Memory B cell (primary cell): ENCODE data around the gene TUBB4A.
"Not testable (repeated sequence)": the region's sequence is repeated elsewhere in the genome, so short reads cannot be mapped to it uniquely, and the experiment has no call there.

Experiments used
- ATAC-seq: fragments of 150-1000 bp; cut with Tn5 transposase; 2 replicates; pipeline ENCODE4 v1.10.0; 2021; ENCODE audit warnings: low read depth, mild to moderate bottlenecking, moderate library complexity
- DNase-seq, 2 donors: peaks; one replicate each; pipeline ENCODE4 v3.0.0; 2022; ENCODE audit warnings: low spot score in 2 of 2
- H3K27ac Mint-ChIP-seq: one replicate; pipeline ENCODE4 v1.8.0; 2022; ENCODE audit warnings: mild to moderate bottlenecking, moderate library complexity, mixed read lengths
- H3K27me3 Mint-ChIP-seq: one replicate; pipeline ENCODE4 v1.8.0; 2022; ENCODE audit warnings: mixed read lengths
- H3K36me3 Mint-ChIP-seq: one replicate; pipeline ENCODE4 v1.8.0; 2022; ENCODE audit warnings: mild to moderate bottlenecking, mixed read lengths
- H3K4me1 Mint-ChIP-seq: one replicate; pipeline ENCODE4 v1.8.0; 2022; ENCODE audit warnings: mixed read lengths
- H3K4me3 Mint-ChIP-seq: one replicate; pipeline ENCODE4 v1.8.0; 2022; ENCODE audit warnings: mild to moderate bottlenecking, moderate library complexity, mixed read lengths
- H3K9me3 Mint-ChIP-seq: one replicate; pipeline ENCODE4 v1.8.0; 2022; ENCODE audit warnings: mixed read lengths

TUBB4A gene

GRCh38 chr19:6501740-6502648 is at the start of gene TUBB4A:
Gene TUBB4A (minus strand): TSS chr19:6502309. CDS start chr19:6502212, 97 bp downstream.
- Mint-ChIP-seq H3K27ac (peak within 1 kb of the TSS; percentile 90), H3K9me3 (no peaks in the 10 kb centered on the region), H3K4me1 (peaks cover 19% of the 10 kb centered on the region), H3K27me3 (no peaks in the 10 kb centered on the region), H3K4me3 (peak within 1 kb of the TSS; percentile 97), H3K36me3 (peaks cover 3% of the 10 kb centered on the region)
- DNase-seq, result peak in 1 of 2 donors; percentile 60
- peak; percentile 65 for ATAC-seq

DNA sequence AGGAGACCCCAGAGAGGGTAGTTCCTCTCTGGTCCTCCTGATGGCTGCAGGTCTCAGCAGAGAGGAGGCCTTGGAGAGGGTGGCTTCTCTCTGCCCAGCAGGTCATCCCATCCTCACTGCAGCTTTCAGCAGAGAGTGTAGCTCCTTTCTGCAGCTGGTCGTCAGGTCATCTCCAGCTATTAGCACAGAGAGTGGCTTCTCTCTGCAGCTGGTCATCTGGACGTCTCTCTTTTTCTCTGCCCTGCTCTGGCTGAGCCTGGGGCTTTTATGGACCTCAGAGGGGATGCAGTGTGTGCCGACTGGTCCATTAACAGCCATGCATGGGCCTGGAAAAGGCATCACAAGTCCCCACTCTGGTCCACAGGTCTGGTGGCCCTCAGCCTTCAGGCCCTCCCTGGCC is 49.0 kb upstream of the TUBB4A start:
- H3K27ac Mint-ChIP-seq, result no peak overlapping the region
- no peak overlapping the region for H3K4me3 Mint-ChIP-seq
- ATAC-seq, result no peak
- H3K27me3 Mint-ChIP-seq, result no peaks in the 10 kb centered on the region
- H3K9me3 Mint-ChIP-seq, result peaks cover 3% of the 10 kb centered on the region
- peaks cover 4% of the 10 kb centered on the region for H3K4me1 Mint-ChIP-seq
- H3K36me3 Mint-ChIP-seq, result peaks cover 3% of the 10 kb centered on the region
- no peak for DNase-seq

DNA sequence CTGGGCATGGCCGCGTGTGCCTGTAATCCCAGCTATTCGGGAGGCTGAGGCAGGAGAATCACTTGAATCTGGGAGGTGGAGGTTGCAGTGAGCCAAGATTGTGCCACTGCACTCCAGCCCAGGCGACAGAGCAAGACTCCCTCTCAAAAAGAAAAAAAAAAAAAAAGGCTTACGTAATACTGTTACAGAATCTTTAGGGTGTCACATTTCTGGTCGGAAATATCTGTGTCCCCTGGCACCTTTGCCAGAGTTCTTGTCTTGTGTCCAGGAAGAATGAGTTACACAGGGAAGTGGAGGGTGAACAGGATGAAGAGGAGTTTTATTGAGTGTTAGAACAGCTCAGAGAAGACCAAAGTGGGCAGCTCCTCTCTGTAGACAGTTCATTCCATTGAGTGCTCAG is 48.6 kb upstream of the TUBB4A start:
- H3K36me3 Mint-ChIP-seq, H3K27me3 Mint-ChIP-seq, ATAC-seq, H3K9me3 Mint-ChIP-seq, DNase-seq, H3K4me1 Mint-ChIP-seq, H3K4me3 Mint-ChIP-seq: not testable (repeated sequence)
- H3K27ac Mint-ChIP-seq, result peak overlapping the region; percentile 63

GRCh38 chr19:6543866-6544347 is 41.8 kb upstream of the TUBB4A start:
- Mint-ChIP-seq H3K27me3 (no peaks in the 10 kb centered on the region), H3K27ac (peak overlapping the region; percentile 57), H3K9me3 (peaks cover 3% of the 10 kb centered on the region), H3K4me3 (no peak overlapping the region), H3K4me1 (peaks cover 7% of the 10 kb centered on the region), H3K36me3 (peaks cover 3% of the 10 kb centered on the region)
- peak; percentile 86 for ATAC-seq
- no peak for DNase-seq

DNA sequence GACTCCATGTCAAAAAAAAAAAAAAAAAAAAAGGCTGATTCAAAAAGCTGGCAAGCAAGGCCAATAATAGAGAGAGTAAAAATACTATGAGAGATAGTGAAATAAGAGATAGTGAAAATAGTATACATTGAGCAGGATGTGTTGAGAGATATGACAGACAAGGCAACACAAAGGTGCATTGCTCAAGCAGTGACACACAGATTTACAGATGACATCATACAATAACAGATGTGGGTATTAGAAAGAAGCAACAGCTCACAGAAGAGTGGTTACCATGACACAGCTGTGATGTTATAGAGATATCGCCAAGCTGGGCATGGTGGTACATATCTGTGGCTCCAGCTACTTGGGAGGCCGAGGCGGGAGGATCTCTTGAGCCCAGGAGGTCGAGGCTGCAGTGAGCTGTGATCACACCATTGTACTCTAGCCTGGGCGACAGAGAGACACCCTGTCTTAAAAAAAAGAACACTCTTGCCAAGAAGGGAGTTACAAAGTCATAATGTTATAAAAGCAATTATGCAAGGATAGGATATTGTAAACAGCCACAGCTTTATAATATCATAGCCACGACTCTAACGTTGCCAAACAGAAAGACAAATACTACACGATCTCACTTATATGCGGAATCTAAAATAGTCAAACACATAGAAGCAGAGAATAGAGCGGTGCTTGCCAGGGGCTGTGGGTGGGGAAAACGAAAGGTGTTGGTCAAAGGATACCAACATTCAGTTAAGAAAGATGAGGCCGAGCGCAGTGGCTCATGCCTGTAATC is 39.0 kb upstream of the TUBB4A start:
- Mint-ChIP-seq H3K4me1 (peaks cover 7% of the 10 kb centered on the region), H3K27me3 (no peaks in the 10 kb centered on the region), H3K9me3 (no peaks in the 10 kb centered on the region), H3K36me3 (no peaks in the 10 kb centered on the region), H3K4me3 (no peak overlapping the region), H3K27ac (no peak overlapping the region)
- ATAC-seq (no peak), DNase-seq (no peak)

GRCh38 chr19:6539514-6539913 is 37.4 kb upstream of the TUBB4A start:
- no peaks in the 10 kb centered on the region for H3K9me3 Mint-ChIP-seq

GRCh38 chr19:6535558-6536137 is 33.5 kb upstream of the TUBB4A start:
- no peak for ATAC-seq
- H3K4me1 Mint-ChIP-seq, result peaks cover 31% of the 10 kb centered on the region
- peaks cover 1% of the 10 kb centered on the region for H3K27me3 Mint-ChIP-seq
- H3K27ac Mint-ChIP-seq, result peak overlapping the region; percentile 80
- H3K36me3 Mint-ChIP-seq, result peaks cover 7% of the 10 kb centered on the region
- H3K9me3 Mint-ChIP-seq, result no peaks in the 10 kb centered on the region
- H3K4me3 Mint-ChIP-seq, result peak overlapping the region; percentile 6
- DNase-seq, result no peak

More at GRCh38 chr19:6539514-6539913, 37.4 kb upstream of the TUBB4A start:
- Mint-ChIP-seq H3K27me3 (no peaks in the 10 kb centered on the region), H3K27ac (no peak overlapping the region), H3K4me3 (no peak overlapping the region), H3K4me1 (peaks cover 14% of the 10 kb centered on the region), H3K36me3 (peaks cover 6% of the 10 kb centered on the region)
- ATAC-seq (no peak), DNase-seq (no peak)

DNA sequence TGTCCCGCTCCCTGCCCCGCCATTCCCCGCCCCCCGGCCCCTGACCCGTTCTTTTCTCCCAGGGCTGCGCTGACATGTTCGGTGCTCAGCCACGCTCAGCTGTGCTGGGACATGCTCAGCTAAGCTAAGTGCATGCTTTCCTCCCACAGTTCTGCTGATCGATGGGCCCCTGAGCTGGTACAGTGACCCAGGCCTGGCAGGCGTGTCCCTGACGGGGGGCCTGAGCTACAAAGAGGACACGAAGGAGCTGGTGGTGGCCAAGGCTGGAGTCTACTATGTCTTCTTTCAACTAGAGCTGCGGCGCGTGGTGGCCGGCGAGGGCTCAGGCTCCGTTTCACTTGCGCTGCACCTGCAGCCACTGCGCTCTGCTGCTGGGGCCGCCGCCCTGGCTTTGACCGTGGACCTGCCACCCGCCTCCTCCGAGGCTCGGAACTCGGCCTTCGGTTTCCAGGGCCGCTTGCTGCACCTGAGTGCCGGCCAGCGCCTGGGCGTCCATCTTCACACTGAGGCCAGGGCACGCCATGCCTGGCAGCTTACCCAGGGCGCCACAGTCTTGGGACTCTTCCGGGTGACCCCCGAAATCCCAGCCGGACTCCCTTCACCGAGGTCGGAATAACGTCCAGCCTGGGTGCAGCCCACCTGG is 32.5 kb upstream of the TUBB4A start:
- H3K27ac Mint-ChIP-seq, result peak overlapping the region; percentile 76
- DNase-seq, result no peak
- peaks cover 7% of the 10 kb centered on the region for H3K36me3 Mint-ChIP-seq
- no peak overlapping the region for H3K4me3 Mint-ChIP-seq
- no peaks in the 10 kb centered on the region for H3K9me3 Mint-ChIP-seq
- ATAC-seq, result no peak
- H3K4me1 Mint-ChIP-seq, result peaks cover 42% of the 10 kb centered on the region
- H3K27me3 Mint-ChIP-seq, result peaks cover 1% of the 10 kb centered on the region

- Mint-ChIP-seq H3K4me3 (peak overlapping the region; percentile 61), H3K27me3 (peaks cover 1% of the 10 kb centered on the region), H3K4me1 (peaks cover 48% of the 10 kb centered on the region), H3K9me3 (no peaks in the 10 kb centered on the region), H3K27ac (peak overlapping the region; percentile 76), H3K36me3 (peaks cover 7% of the 10 kb centered on the region)
- DNase-seq (no peak), ATAC-seq (no peak)
These were observed 31.8 kb upstream of the TUBB4A start for GRCh38 chr19:6533746-6534418.

DNA sequence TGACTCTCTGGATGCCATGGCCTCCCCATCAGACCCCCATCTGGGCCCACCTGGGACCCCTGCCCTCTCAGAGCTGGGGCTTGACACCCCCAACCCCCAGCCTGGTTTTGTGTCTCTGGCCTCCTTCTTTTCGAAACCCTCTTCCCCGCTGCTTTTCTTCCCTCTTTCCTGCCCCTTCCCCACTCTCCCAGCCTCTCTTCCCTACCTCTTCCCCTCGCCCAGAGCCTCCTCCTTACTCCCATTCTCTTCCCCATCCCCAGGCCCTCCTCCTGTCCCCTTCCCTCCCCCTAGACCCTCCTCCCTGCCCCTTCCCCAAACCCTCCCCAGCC is 30.9 kb upstream of the TUBB4A start:
- DNase-seq (no peak), ATAC-seq (no peak)
- Mint-ChIP-seq H3K27ac (peak overlapping the region; percentile 92), H3K4me3 (peak overlapping the region; percentile 85), H3K9me3 (no peaks in the 10 kb centered on the region), H3K36me3 (peaks cover 7% of the 10 kb centered on the region), H3K4me1 (peaks cover 48% of the 10 kb centered on the region), H3K27me3 (peaks cover 1% of the 10 kb centered on the region)

GRCh38 chr19:6532244-6532999 is 30.3 kb upstream of the TUBB4A start:
- H3K4me3 Mint-ChIP-seq, result peak overlapping the region; percentile 85
- H3K4me1 Mint-ChIP-seq, result peaks cover 53% of the 10 kb centered on the region
- peaks cover 1% of the 10 kb centered on the region for H3K27me3 Mint-ChIP-seq
- DNase-seq (peak; percentile 44 to 49), ATAC-seq (peak; percentile 9)
- peak overlapping the region; percentile 92 for H3K27ac Mint-ChIP-seq
- peaks cover 7% of the 10 kb centered on the region for H3K36me3 Mint-ChIP-seq
- no peaks in the 10 kb centered on the region for H3K9me3 Mint-ChIP-seq

GRCh38 chr19:6531956-6532243 is 29.8 kb upstream of the TUBB4A start:
- no peak for ATAC-seq
- H3K9me3 Mint-ChIP-seq, result no peaks in the 10 kb centered on the region
- no peak for DNase-seq
- peaks cover 1% of the 10 kb centered on the region for H3K27me3 Mint-ChIP-seq
- H3K4me3 Mint-ChIP-seq, result peak overlapping the region; percentile 85
- peaks cover 7% of the 10 kb centered on the region for H3K36me3 Mint-ChIP-seq
- peak overlapping the region; percentile 92 for H3K27ac Mint-ChIP-seq
- peaks cover 51% of the 10 kb centered on the region for H3K4me1 Mint-ChIP-seq
